ENCODE results near the gene LAMC2.
"Not testable (repeated sequence)": the region's sequence is repeated elsewhere in the genome, so short reads cannot be mapped to it uniquely, and the experiment has no call there.

Gene LAMC2

GRCh38 chr1:183239793-183240525 is 53.9 kb downstream of the LAMC2 start:
- DNase-seq: no peak

GRCh38 chr1:183240526-183240825 is 54.4 kb downstream of the LAMC2 start:
- no peak for DNase-seq

GRCh38 chr1:183240853-183241252 is 54.8 kb downstream of the LAMC2 start:
- DNase-seq: not testable (repeated sequence)

GRCh38 chr1:183241471-183241870 is 55.4 kb downstream of the LAMC2 start:
- no peak for DNase-seq

GRCh38 chr1:183242556-183242955 is 56.5 kb downstream of the LAMC2 start:
- DNase-seq: no peak

GRCh38 chr1:183243161-183244050 is 57.3 kb downstream of the LAMC2 start:
- DNase-seq: no peak

- DNase-seq: no peak
Observed at GRCh38 chr1:183244466-183244865, 58.4 kb downstream of the LAMC2 start.

- no peak for DNase-seq
Observed at GRCh38 chr1:183245357-183245756, 59.3 kb downstream of the LAMC2 start.

- no peak for DNase-seq
Observed at GRCh38 chr1:183246436-183246835, 60.4 kb downstream of the LAMC2 start.

GRCh38 chr1:183247066-183247465 is 61.0 kb downstream of the LAMC2 start:
- no peak for DNase-seq

- DNase-seq: no peak
Observed at GRCh38 chr1:183247484-183247883, 61.4 kb downstream of the LAMC2 start.

- DNase-seq: no peak
Observed at GRCh38 chr1:183247931-183248330, 61.9 kb downstream of the LAMC2 start.

GRCh38 chr1:183248989-183249691 is 63.1 kb downstream of the LAMC2 start:
- no peak for DNase-seq

GRCh38 chr1:183249941-183250452 is 63.9 kb downstream of the LAMC2 start:
- no peak for DNase-seq

- DNase-seq: no peak
Observed at GRCh38 chr1:183251101-183251958, 65.3 kb downstream of the LAMC2 start.

GRCh38 chr1:183251959-183252450 is 65.9 kb downstream of the LAMC2 start:
- no peak for DNase-seq

- no peak for DNase-seq
Observed at GRCh38 chr1:183255073-183255472, 69.0 kb downstream of the LAMC2 start.

- DNase-seq: no peak
Observed at GRCh38 chr1:183259924-183260323, 73.9 kb downstream of the LAMC2 start.

- no peak for DNase-seq
Observed at GRCh38 chr1:183262628-183263200, 76.7 kb downstream of the LAMC2 start.

GRCh38 chr1:183263886-183264602 is 78.0 kb downstream of the LAMC2 start:
- no peak for DNase-seq

Data from activated CD4-positive, CD25-positive, alpha-beta regulatory T cell (primary cell).